ENCODE data around the gene PPP1R3G. TPM values are rescaled to one million over a fixed set of nuclear protein-coding genes. Genes with fewer than 3 reads are reported as not detected.

The PPP1R3G gene
- total and polyA plus RNA-seq, 2 of the 13 experiments (the other 11 are each of a cell fraction or from before 2014, with no cell fraction given): 1.2 to 1.3 TPM

- no peak for TF ChIP-seq ZNF784 (CRISPR knock-in tag; IDR thresholded peaks at IDR 0.05; ENCODE audit: borderline replicate concordance)
- no peak for TF ChIP-seq RFX5 (IDR thresholded peaks at IDR 0.05; ENCODE audit: low read depth, low read length)
- TF ChIP-seq SCMH1 (CRISPR knock-in tag; IDR thresholded peaks at IDR 0.05; ENCODE audit: borderline replicate concordance): no peak
- TF ChIP-seq ESRRA (CRISPR knock-in tag; IDR thresholded peaks at IDR 0.05; ENCODE audit: low read depth): no peak
- no peak for TF ChIP-seq NR1H2 (CRISPR knock-in tag; IDR thresholded peaks at IDR 0.05; ENCODE audit: borderline replicate concordance, low read depth)
- TF ChIP-seq ZNF816 (CRISPR knock-in tag; IDR thresholded peaks at IDR 0.05; ENCODE audit: borderline replicate concordance): no peak
- TF ChIP-seq ZNF709 (CRISPR knock-in tag; IDR thresholded peaks at IDR 0.05): 0 out of 2 replicates have a peak, but pooled peaks have one; percentile 7
- no peak for TF ChIP-seq ZXDC (CRISPR knock-in tag; IDR thresholded peaks at IDR 0.05)
- no peak for TF ChIP-seq ZNF552 (CRISPR knock-in tag; IDR thresholded peaks at IDR 0.05; ENCODE audit: borderline replicate concordance)
- TF ChIP-seq ZSCAN5A (CRISPR knock-in tag; IDR thresholded peaks at IDR 0.05; ENCODE audit: borderline replicate concordance): no peak
- TF ChIP-seq ZNF530 (CRISPR knock-in tag; IDR thresholded peaks at IDR 0.05; ENCODE audit: low read depth): no peak
- TF ChIP-seq ZFP37 (CRISPR knock-in tag; IDR thresholded peaks at IDR 0.05; ENCODE audit: borderline replicate concordance): no peak; the same call in 1 of the 2 replicates
- TF ChIP-seq PTBP1 (IDR thresholded peaks at IDR 0.05; ENCODE audit: low read depth, low read length, poor library complexity, severe bottlenecking): no peak
- no peak for TF ChIP-seq ZNF282 (IDR thresholded peaks at IDR 0.05; ENCODE audit: partially characterized antibody)
- no peak for TF ChIP-seq CENPBD1 (CRISPR knock-in tag; IDR thresholded peaks at IDR 0.05; ENCODE audit: borderline replicate concordance, low read depth)
- no peak for TF ChIP-seq ZNF264 (CRISPR knock-in tag; IDR thresholded peaks at IDR 0.05)
- no peak for TF ChIP-seq ZBTB43 (CRISPR knock-in tag; conservative IDR thresholded peaks at IDR 0.05)
- no peak for TF ChIP-seq NR3C1 (CRISPR knock-in tag; IDR thresholded peaks at IDR 0.05)
- TF ChIP-seq ZBTB49 (CRISPR knock-in tag; IDR thresholded peaks at IDR 0.05; ENCODE audit: borderline replicate concordance): 0 out of 2 replicates have a peak, but pooled peaks have one; percentile 8
- TF ChIP-seq ASH2L (IDR thresholded peaks at IDR 0.05; ENCODE audit: insufficient read length, low read depth, low read length): no peak
Measured at GRCh38 chr6:5083307-5083583, 1.9 kb upstream of the PPP1R3G start (continued).
